ENCODE measurements around the gene FAM78A.
A peak's percentile ranks its signal among the peaks of the same experiment; 100 is the strongest.

FAM78A gene

DNA sequence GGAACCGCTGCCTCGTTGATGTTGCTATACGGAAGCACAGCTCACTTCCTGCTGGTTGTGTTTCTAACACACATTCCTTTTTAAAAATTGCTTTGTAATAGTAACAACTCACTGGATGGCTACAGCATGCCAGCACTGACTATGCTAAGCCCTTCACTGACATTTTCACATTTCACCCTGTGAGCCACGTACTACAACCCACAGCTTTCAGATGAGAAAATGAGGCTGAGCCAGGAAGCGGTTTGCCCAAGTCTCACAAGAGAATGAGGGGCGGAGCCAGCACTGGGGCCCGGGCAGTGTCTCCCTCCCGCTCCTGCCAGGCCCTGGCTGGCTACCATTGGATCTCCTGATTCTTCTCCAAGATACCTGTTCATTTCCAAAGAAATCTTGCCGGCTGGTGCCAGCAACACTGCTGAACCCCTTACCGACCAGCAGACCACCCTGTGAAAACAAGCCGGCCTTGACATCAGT, 38.3 kb downstream of the FAM78A start:
- H3K9ac ChIP-seq (ENCODE audit: low read depth, low read length), result peak overlapping the region; percentile 19
- H3K4me1 ChIP-seq (ENCODE audit: control insufficient read depth, insufficient read depth, low read length), result peaks cover 6% of the 10 kb centered on the region
- no peaks in the 10 kb centered on the region for H3K27me3 ChIP-seq (ENCODE audit: control insufficient read depth, insufficient read depth, low read length)
- no peaks in the 10 kb centered on the region for H3K9me3 ChIP-seq (ENCODE audit: control insufficient read depth, insufficient read depth, low read length)
- no peak overlapping the region for H3K4me3 ChIP-seq (ENCODE audit: low read depth, low read length)
- H3K36me3 ChIP-seq (ENCODE audit: control insufficient read depth, insufficient read depth, low read length), result peaks cover 8% of the 10 kb centered on the region

GRCh38 chr9:131237291-131237690, 39.0 kb downstream of the FAM78A start:
- H3K4me3 ChIP-seq (ENCODE audit: low read depth, low read length), result no peak overlapping the region
- peaks cover 8% of the 10 kb centered on the region for H3K36me3 ChIP-seq (ENCODE audit: control insufficient read depth, insufficient read depth, low read length)
- no peak overlapping the region for H3K9ac ChIP-seq (ENCODE audit: low read depth, low read length)
- H3K27me3 ChIP-seq (ENCODE audit: control insufficient read depth, insufficient read depth, low read length), result no peaks in the 10 kb centered on the region
- H3K4me1 ChIP-seq (ENCODE audit: control insufficient read depth, insufficient read depth, low read length), result peaks cover 6% of the 10 kb centered on the region
- no peaks in the 10 kb centered on the region for H3K9me3 ChIP-seq (ENCODE audit: control insufficient read depth, insufficient read depth, low read length)

- Histone ChIP-seq H3K4me3 (ENCODE audit: low read depth, low read length) (no peak overlapping the region), H3K9ac (ENCODE audit: low read depth, low read length) (no peak overlapping the region), H3K9me3 (ENCODE audit: control insufficient read depth, insufficient read depth, low read length) (no peaks in the 10 kb centered on the region), H3K27me3 (ENCODE audit: control insufficient read depth, insufficient read depth, low read length) (no peaks in the 10 kb centered on the region), H3K4me1 (ENCODE audit: control insufficient read depth, insufficient read depth, low read length) (peaks cover 6% of the 10 kb centered on the region), H3K36me3 (ENCODE audit: control insufficient read depth, insufficient read depth, low read length) (peaks cover 8% of the 10 kb centered on the region)
These were observed 39.5 kb downstream of the FAM78A start for GRCh38 chr9:131236761-131237160.

GRCh38 chr9:131236161-131236560, 40.1 kb downstream of the FAM78A start:
- H3K36me3 ChIP-seq (ENCODE audit: control insufficient read depth, insufficient read depth, low read length), result peaks cover 8% of the 10 kb centered on the region
- H3K4me1 ChIP-seq (ENCODE audit: control insufficient read depth, insufficient read depth, low read length), result peaks cover 6% of the 10 kb centered on the region
- no peaks in the 10 kb centered on the region for H3K9me3 ChIP-seq (ENCODE audit: control insufficient read depth, insufficient read depth, low read length)
- H3K4me3 ChIP-seq (ENCODE audit: low read depth, low read length), result no peak overlapping the region
- H3K9ac ChIP-seq (ENCODE audit: low read depth, low read length), result no peak overlapping the region
- no peaks in the 10 kb centered on the region for H3K27me3 ChIP-seq (ENCODE audit: control insufficient read depth, insufficient read depth, low read length)

- Histone ChIP-seq H3K9me3 (ENCODE audit: control insufficient read depth, insufficient read depth, low read length) (no peaks in the 10 kb centered on the region), H3K9ac (ENCODE audit: low read depth, low read length) (no peak overlapping the region)
These were observed 40.8 kb downstream of the FAM78A start for GRCh38 chr9:131235480-131235851.

DNA sequence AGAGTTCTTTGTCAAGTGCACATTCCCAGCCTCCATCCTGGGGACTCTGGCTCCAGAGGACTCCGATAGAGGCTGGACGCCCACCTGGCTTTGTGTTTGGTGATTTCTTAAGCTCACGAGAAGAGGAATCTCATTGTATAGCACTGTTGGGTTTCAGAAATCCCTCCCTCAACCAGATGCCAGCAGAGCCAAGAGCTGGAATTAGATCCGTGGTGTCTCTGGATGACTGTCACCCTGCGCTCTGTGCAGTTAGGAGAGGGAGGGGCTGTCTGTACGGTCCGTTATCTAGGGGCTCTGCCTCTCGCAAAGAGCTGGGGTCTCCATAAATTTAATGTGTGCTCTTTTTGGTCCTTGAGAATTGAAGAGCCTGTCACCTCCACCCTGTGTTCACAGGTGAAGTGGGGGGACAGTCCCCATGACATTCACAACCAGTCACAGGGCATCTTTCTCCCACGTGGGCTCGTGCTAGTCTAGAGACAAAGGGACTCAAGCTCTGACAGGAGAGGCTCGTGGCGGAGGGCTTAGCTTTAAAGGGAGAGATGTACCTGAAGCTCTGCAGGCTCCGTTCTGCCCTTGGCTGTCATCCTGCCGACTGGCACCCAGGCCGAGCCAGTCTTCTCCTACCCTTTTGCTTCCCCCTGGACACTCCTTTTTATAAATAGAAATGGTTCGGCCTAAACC, 41.4 kb downstream of the FAM78A start:
- Histone ChIP-seq H3K4me1 (ENCODE audit: control insufficient read depth, insufficient read depth, low read length) (peaks cover 6% of the 10 kb centered on the region), H3K4me3 (ENCODE audit: low read depth, low read length) (no peak overlapping the region), H3K9ac (ENCODE audit: low read depth, low read length) (no peak overlapping the region), H3K27me3 (ENCODE audit: control insufficient read depth, insufficient read depth, low read length) (no peaks in the 10 kb centered on the region), H3K36me3 (ENCODE audit: control insufficient read depth, insufficient read depth, low read length) (peaks cover 15% of the 10 kb centered on the region), H3K9me3 (ENCODE audit: control insufficient read depth, insufficient read depth, low read length) (no peaks in the 10 kb centered on the region)

More at GRCh38 chr9:131235480-131235851, 40.8 kb downstream of the FAM78A start:
- H3K4me1 ChIP-seq (ENCODE audit: control insufficient read depth, insufficient read depth, low read length), result peaks cover 6% of the 10 kb centered on the region
- H3K27me3 ChIP-seq (ENCODE audit: control insufficient read depth, insufficient read depth, low read length), result no peaks in the 10 kb centered on the region
- peaks cover 12% of the 10 kb centered on the region for H3K36me3 ChIP-seq (ENCODE audit: control insufficient read depth, insufficient read depth, low read length)
- H3K4me3 ChIP-seq (ENCODE audit: low read depth, low read length), result no peak overlapping the region

DNA sequence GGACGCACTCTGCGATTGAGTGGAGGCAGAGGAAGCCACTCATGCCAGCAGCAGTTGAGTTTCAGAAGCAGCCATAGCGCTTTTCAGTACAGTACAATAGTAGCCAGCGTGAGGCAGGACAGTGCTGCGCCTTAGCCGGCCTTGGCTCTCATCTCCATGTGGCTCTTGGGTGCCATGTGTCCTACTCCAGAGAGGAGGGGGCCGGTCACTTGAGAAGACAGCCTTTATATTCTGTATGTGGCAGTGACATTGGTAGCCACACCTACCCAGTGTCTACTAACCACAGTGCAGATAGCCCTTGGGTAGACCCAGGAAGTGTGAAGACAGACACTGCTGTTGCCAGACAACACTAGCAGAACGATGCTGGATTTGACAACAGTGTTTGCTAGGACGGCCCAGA, 42.3 kb downstream of the FAM78A start:
- Histone ChIP-seq H3K27me3 (ENCODE audit: control insufficient read depth, insufficient read depth, low read length) (no peaks in the 10 kb centered on the region), H3K4me1 (ENCODE audit: control insufficient read depth, insufficient read depth, low read length) (peaks cover 8% of the 10 kb centered on the region), H3K36me3 (ENCODE audit: control insufficient read depth, insufficient read depth, low read length) (peaks cover 15% of the 10 kb centered on the region), H3K4me3 (ENCODE audit: low read depth, low read length) (no peak overlapping the region), H3K9me3 (ENCODE audit: control insufficient read depth, insufficient read depth, low read length) (no peaks in the 10 kb centered on the region), H3K9ac (ENCODE audit: low read depth, low read length) (no peak overlapping the region)

- Histone ChIP-seq H3K27me3 (ENCODE audit: control insufficient read depth, insufficient read depth, low read length) (no peaks in the 10 kb centered on the region), H3K9ac (ENCODE audit: low read depth, low read length) (no peak overlapping the region), H3K9me3 (ENCODE audit: control insufficient read depth, insufficient read depth, low read length) (no peaks in the 10 kb centered on the region), H3K4me1 (ENCODE audit: control insufficient read depth, insufficient read depth, low read length) (peaks cover 10% of the 10 kb centered on the region), H3K4me3 (ENCODE audit: low read depth, low read length) (no peak overlapping the region), H3K36me3 (ENCODE audit: control insufficient read depth, insufficient read depth, low read length) (peaks cover 15% of the 10 kb centered on the region)
These were observed 42.8 kb downstream of the FAM78A start for GRCh38 chr9:131233556-131233955.

DNA sequence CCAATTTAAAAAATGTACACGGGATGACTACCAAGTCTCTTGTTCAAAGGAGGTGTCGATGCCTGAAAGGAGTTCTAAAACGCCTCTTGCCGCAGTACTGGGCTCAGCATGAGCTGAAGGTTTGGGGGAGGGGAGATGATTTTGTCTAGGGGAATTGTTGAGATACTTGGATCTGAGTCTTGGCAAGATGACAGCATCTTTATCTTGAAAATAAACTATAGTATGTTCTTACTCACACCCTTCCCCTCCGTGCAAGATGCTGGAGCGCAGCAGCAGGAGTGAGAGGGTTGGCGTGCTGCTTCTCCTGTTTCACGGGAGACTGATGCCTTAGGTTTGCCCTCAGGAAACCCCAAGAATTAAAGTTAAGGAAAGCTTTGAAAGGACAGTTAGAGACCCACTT, 47.3 kb downstream of the FAM78A start:
- H3K4me3 ChIP-seq (ENCODE audit: low read depth, low read length), result no peak overlapping the region
- no peaks in the 10 kb centered on the region for H3K9me3 ChIP-seq (ENCODE audit: control insufficient read depth, insufficient read depth, low read length)
- H3K27me3 ChIP-seq (ENCODE audit: control insufficient read depth, insufficient read depth, low read length), result no peaks in the 10 kb centered on the region
- H3K4me1 ChIP-seq (ENCODE audit: control insufficient read depth, insufficient read depth, low read length), result peaks cover 22% of the 10 kb centered on the region
- no peak overlapping the region for H3K9ac ChIP-seq (ENCODE audit: low read depth, low read length)
- peaks cover 14% of the 10 kb centered on the region for H3K36me3 ChIP-seq (ENCODE audit: control insufficient read depth, insufficient read depth, low read length)

DNA sequence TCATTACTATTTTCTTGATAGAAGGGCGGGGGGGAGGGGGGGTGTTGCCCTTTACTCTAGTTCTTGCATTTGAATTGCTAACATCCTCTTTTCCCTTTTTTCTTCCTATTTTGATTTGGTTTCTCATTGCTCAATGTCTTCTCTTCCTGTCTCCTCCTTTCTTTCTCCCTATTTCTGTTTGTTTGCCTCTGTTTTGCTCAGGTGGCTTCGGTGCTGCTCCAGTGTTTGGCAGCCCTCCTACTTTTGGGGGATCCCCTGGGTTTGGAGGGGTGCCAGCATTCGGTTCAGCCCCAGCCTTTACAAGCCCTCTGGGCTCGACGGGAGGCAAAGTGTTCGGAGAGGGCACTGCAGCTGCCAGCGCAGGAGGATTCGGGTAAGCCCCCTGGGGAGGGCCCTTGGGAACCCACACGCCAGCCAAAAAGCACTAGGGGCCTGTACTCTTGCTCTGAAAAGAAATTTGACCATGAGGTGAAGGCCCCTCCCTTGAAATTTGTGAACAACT, 48.3 kb downstream of the FAM78A start:
- peak overlapping the region; percentile 37 for H3K9ac ChIP-seq (ENCODE audit: low read depth, low read length)
- no peak overlapping the region for H3K4me3 ChIP-seq (ENCODE audit: low read depth, low read length)
- H3K9me3 ChIP-seq (ENCODE audit: control insufficient read depth, insufficient read depth, low read length), result no peaks in the 10 kb centered on the region
- peaks cover 22% of the 10 kb centered on the region for H3K4me1 ChIP-seq (ENCODE audit: control insufficient read depth, insufficient read depth, low read length)
- H3K27me3 ChIP-seq (ENCODE audit: control insufficient read depth, insufficient read depth, low read length), result no peaks in the 10 kb centered on the region
- peaks cover 6% of the 10 kb centered on the region for H3K36me3 ChIP-seq (ENCODE audit: control insufficient read depth, insufficient read depth, low read length)

- H3K9ac ChIP-seq (ENCODE audit: low read depth, low read length), result no peak overlapping the region
- H3K36me3 ChIP-seq (ENCODE audit: control insufficient read depth, insufficient read depth, low read length), result peaks cover 6% of the 10 kb centered on the region
- H3K27me3 ChIP-seq (ENCODE audit: control insufficient read depth, insufficient read depth, low read length), result no peaks in the 10 kb centered on the region
These were observed 49.0 kb downstream of the FAM78A start for GRCh38 chr9:131227112-131227958.

GRCh38 chr9:131226226-131226625, 50.1 kb downstream of the FAM78A start:
- peak overlapping the region; percentile 28 for H3K9ac ChIP-seq (ENCODE audit: low read depth, low read length)
- H3K36me3 ChIP-seq (ENCODE audit: control insufficient read depth, insufficient read depth, low read length), result peaks cover 6% of the 10 kb centered on the region
- H3K27me3 ChIP-seq (ENCODE audit: control insufficient read depth, insufficient read depth, low read length), result no peaks in the 10 kb centered on the region
- peaks cover 22% of the 10 kb centered on the region for H3K4me1 ChIP-seq (ENCODE audit: control insufficient read depth, insufficient read depth, low read length)
- no peaks in the 10 kb centered on the region for H3K9me3 ChIP-seq (ENCODE audit: control insufficient read depth, insufficient read depth, low read length)
- H3K4me3 ChIP-seq (ENCODE audit: low read depth, low read length), result no peak overlapping the region

More at GRCh38 chr9:131227112-131227958, 49.0 kb downstream of the FAM78A start:
- Histone ChIP-seq H3K4me3 (ENCODE audit: low read depth, low read length) (no peak overlapping the region), H3K4me1 (ENCODE audit: control insufficient read depth, insufficient read depth, low read length) (peaks cover 22% of the 10 kb centered on the region), H3K9me3 (ENCODE audit: control insufficient read depth, insufficient read depth, low read length) (no peaks in the 10 kb centered on the region)

Data from iPS-15b (cell line).